GM18868 (cell line): Measurements from ENCODE around the gene MYOZ1.
"Not testable (repeated sequence)": the region's sequence is repeated elsewhere in the genome, so short reads cannot be mapped to it uniquely, and the experiment has no call there.

Experiments used
- ATAC-seq: cut with Tn5 transposase; IDR thresholded peaks from one replicate; pipeline ENCODE4 v1.9.1; 2021; ENCODE audit warnings: mild to moderate bottlenecking, moderate library complexity; ENCODE audit not compliant: unreplicated experiment

The MYOZ1 gene

GRCh38 chr10:73647875-73648651 lies 6.8 kb upstream of the MYOZ1 start:
- no peak for ATAC-seq

GRCh38 chr10:73647211-73647874 lies 6.1 kb upstream of the MYOZ1 start:
- ATAC-seq = no peak

- ATAC-seq = no peak
These were observed 5.3 kb upstream of the MYOZ1 start for GRCh38 chr10:73646598-73647041.

- ATAC-seq = no peak
These were observed 4.0 kb upstream of the MYOZ1 start for GRCh38 chr10:73645251-73645650.

- no peak for ATAC-seq
These were observed 3.5 kb upstream of the MYOZ1 start for GRCh38 chr10:73644767-73645166.

GRCh38 chr10:73644015-73644743 lies 2.9 kb upstream of the MYOZ1 start:
- ATAC-seq = no peak

GRCh38 chr10:73643362-73643761 lies 2.1 kb upstream of the MYOZ1 start:
- ATAC-seq = no peak

GRCh38 chr10:73639286-73639685 lies 2.0 kb downstream of the MYOZ1 start:
- ATAC-seq = no peak

GRCh38 chr10:73635781-73636180 lies 5.5 kb downstream of the MYOZ1 start:
- ATAC-seq = no peak

- no peak for ATAC-seq
These were observed 6.9 kb downstream of the MYOZ1 start for GRCh38 chr10:73634421-73634820.

GRCh38 chr10:73629165-73629564 lies 12.1 kb downstream of the MYOZ1 start:
- ATAC-seq = no peak

GRCh38 chr10:73628405-73628804 lies 12.9 kb downstream of the MYOZ1 start:
- no peak for ATAC-seq

GRCh38 chr10:73627300-73627699 lies 14.0 kb downstream of the MYOZ1 start:
- no peak for ATAC-seq

- ATAC-seq = peak; percentile 98
These were observed 15.2 kb downstream of the MYOZ1 start for GRCh38 chr10:73625884-73626752.

GRCh38 chr10:73625004-73625883 lies 16.0 kb downstream of the MYOZ1 start:
- ATAC-seq = peak; percentile 29

- ATAC-seq = no peak
These were observed 18.2 kb downstream of the MYOZ1 start for GRCh38 chr10:73623056-73623455.

- not testable (repeated sequence) for ATAC-seq
These were observed 20.3 kb downstream of the MYOZ1 start for GRCh38 chr10:73620974-73621373.

GRCh38 chr10:73617143-73617542 lies 24.1 kb downstream of the MYOZ1 start:
- ATAC-seq = not testable (repeated sequence)

GRCh38 chr10:73614720-73615119 lies 26.6 kb downstream of the MYOZ1 start:
- ATAC-seq = no peak

GRCh38 chr10:73609116-73609515 lies 32.2 kb downstream of the MYOZ1 start:
- no peak for ATAC-seq
